ENCODE data around the gene PRRG2. TPM values are rescaled to one million over a fixed set of nuclear protein-coding genes. Genes with fewer than 3 reads are reported as not detected.

PRRG2 gene
- polyA plus RNA-seq: 10 to 100 TPM; 14.2 to 23.7 (median 18.0) TPM
- long read RNA-seq, donor 1, transcript PRRG2-201 (7 exons, 1,404 nt): major isoform, 15 of 20 reads
- long read RNA-seq, donor 1, partial matches to known transcripts: 5 of 20 reads
- long read RNA-seq, donor 1, other reads (novel, unspliced or antisense): 0 of 20 reads
- long read RNA-seq, donor 2, transcript PRRG2-201 (7 exons, 1,404 nt): major isoform, 6 of 7 reads
- long read RNA-seq, donor 2, partial matches to known transcripts: 0 of 7 reads
- long read RNA-seq, donor 2, other reads (novel, unspliced or antisense): 0 of 7 reads
- long read RNA-seq, donor 3: 0 reads
- long read RNA-seq, donor 4: 0 reads
- long read RNA-seq, donor 5, partial matches to known transcripts: 0 of 1 reads
- long read RNA-seq, donor 5, other reads (novel, unspliced or antisense): 0 of 1 reads
- long read RNA-seq, donor 6, partial matches to known transcripts: 0 of 2 reads
- long read RNA-seq, donor 6, other reads (novel, unspliced or antisense): 0 of 2 reads
- long read RNA-seq, donor 7: 0 reads
- long read RNA-seq, donor 8, partial matches to known transcripts: 0 of 1 reads
- long read RNA-seq, donor 8, other reads (novel, unspliced or antisense): 0 of 1 reads
- long read RNA-seq, donor 9, partial matches to known transcripts: 0 of 1 reads
- long read RNA-seq, donor 9, other reads (novel, unspliced or antisense): 0 of 1 reads
- long read RNA-seq, donor 10, partial matches to known transcripts: 0 of 3 reads
- long read RNA-seq, donor 10, other reads (novel, unspliced or antisense): 0 of 3 reads

- no peaks in the 10 kb centered on the region for H3K9me3 ChIP-seq (ENCODE audit: control insufficient read depth in 2 of 2, insufficient read depth in 1 of 2, low read depth in 1 of 2, low read length in 1 of 2)
- peak within 1 kb of the TSS; percentile 45 to 84 (median 68) for H3K27ac ChIP-seq (ENCODE audit: low read depth in 1 of 3, low read length in 2 of 3)
Measured at GRCh38 chr19:49581007-49581508, at the start of gene PRRG2. Gene PRRG2 (plus strand): TSS chr19:49581316. CDS start chr19:49583220, 1,904 bp downstream.

GRCh38 chr19:49533551-49534488 is 47.3 kb upstream of the PRRG2 start:
- H3K36me3 ChIP-seq (ENCODE audit: control insufficient read depth in 3 of 3, insufficient read depth in 2 of 3, low read depth in 1 of 3, low read length in 3 of 3): peaks cover 5 to 83% (median 14%) of the 10 kb centered on the region in 3 donors
- H3K9me3 ChIP-seq (ENCODE audit: control insufficient read depth in 2 of 2, insufficient read depth in 1 of 2, low read depth in 1 of 2, low read length in 1 of 2): no peaks in the 10 kb centered on the region
- H3K27me3 ChIP-seq (ENCODE audit: control insufficient read depth in 3 of 3, insufficient read depth in 3 of 3, low read length in 3 of 3): no peaks in the 10 kb centered on the region
- DNase-seq: peak in 1 of 2 donors; percentile 97
- peaks cover 0 to 22% (median 2%) of the 10 kb centered on the region in 3 donors for H3K4me1 ChIP-seq (ENCODE audit: control insufficient read depth in 3 of 3, insufficient read depth in 2 of 3, low read depth in 1 of 3, low read length in 2 of 3)
- H3K27ac ChIP-seq (ENCODE audit: low read depth in 1 of 3, low read length in 2 of 3): peak overlapping the region in 1 of 3 donors; percentile 88
- peak overlapping the region in 2 of 3 donors; percentile 39 to 65 for H3K4me3 ChIP-seq (ENCODE audit: low read depth in 1 of 3, low read length in 3 of 3)
- FAIRE-seq: no peak
- 16 to 68% (median 45%) methylated on average over 71 to 87 of the region's 87 CpGs for WGBS, 3 donors

More at GRCh38 chr19:49581007-49581508, at the start of gene PRRG2:
- H3K4me3 ChIP-seq (ENCODE audit: low read depth in 1 of 3, low read length in 3 of 3): peak within 1 kb of the TSS; percentile 71 to 87 (median 82)
- peaks cover 0 to 14% (median 6%) of the 10 kb centered on the region in 3 donors for H3K4me1 ChIP-seq (ENCODE audit: control insufficient read depth in 3 of 3, insufficient read depth in 2 of 3, low read depth in 1 of 3, low read length in 2 of 3)
- 7 to 32% (median 29%) methylated on average over 15 of the region's 15 CpGs for whole genome bisulfite sequencing, 3 donors
- DNase-seq (peak; percentile 81 to 85), FAIRE-seq (no peak)
- H3K36me3 ChIP-seq (ENCODE audit: control insufficient read depth in 3 of 3, insufficient read depth in 2 of 3, low read depth in 1 of 3, low read length in 3 of 3): peaks cover 0 to 27% (median 0%) of the 10 kb centered on the region in 3 donors
- no peaks in the 10 kb centered on the region for H3K27me3 ChIP-seq (ENCODE audit: control insufficient read depth in 3 of 3, insufficient read depth in 3 of 3, low read length in 3 of 3)

- H3K4me1 ChIP-seq (ENCODE audit: control insufficient read depth in 3 of 3, insufficient read depth in 2 of 3, low read depth in 1 of 3, low read length in 2 of 3): peaks cover 0 to 22% (median 2%) of the 10 kb centered on the region in 3 donors
- H3K27ac ChIP-seq (ENCODE audit: low read depth in 1 of 3, low read length in 2 of 3): no peak overlapping the region
- FAIRE-seq (no peak), DNase-seq (no peak)
- 66 to 84% (median 73%) methylated on average over 8 of the region's 8 CpGs for WGBS, 3 donors
- peaks cover 5 to 85% (median 14%) of the 10 kb centered on the region in 3 donors for H3K36me3 ChIP-seq (ENCODE audit: control insufficient read depth in 3 of 3, insufficient read depth in 2 of 3, low read depth in 1 of 3, low read length in 3 of 3)
- H3K4me3 ChIP-seq (ENCODE audit: low read depth in 1 of 3, low read length in 3 of 3): no peak overlapping the region
- H3K27me3 ChIP-seq (ENCODE audit: control insufficient read depth in 3 of 3, insufficient read depth in 3 of 3, low read length in 3 of 3): no peaks in the 10 kb centered on the region
- no peaks in the 10 kb centered on the region for H3K9me3 ChIP-seq (ENCODE audit: control insufficient read depth in 2 of 2, insufficient read depth in 1 of 2, low read depth in 1 of 2, low read length in 1 of 2)
Measured at GRCh38 chr19:49534632-49535385, 46.3 kb upstream of the PRRG2 start.

- 87 to 90% (median 87%) methylated on average over 22 of the region's 22 CpGs for WGBS, 3 donors
- peaks cover 5 to 88% (median 16%) of the 10 kb centered on the region in 3 donors for H3K36me3 ChIP-seq (ENCODE audit: control insufficient read depth in 3 of 3, insufficient read depth in 2 of 3, low read depth in 1 of 3, low read length in 3 of 3)
- FAIRE-seq (no peak), DNase-seq (no peak)
- H3K4me1 ChIP-seq (ENCODE audit: control insufficient read depth in 3 of 3, insufficient read depth in 2 of 3, low read depth in 1 of 3, low read length in 2 of 3): peaks cover 0 to 22% (median 2%) of the 10 kb centered on the region in 3 donors
- no peaks in the 10 kb centered on the region for H3K27me3 ChIP-seq (ENCODE audit: control insufficient read depth in 3 of 3, insufficient read depth in 3 of 3, low read length in 3 of 3)
- no peak overlapping the region for H3K4me3 ChIP-seq (ENCODE audit: low read depth in 1 of 3, low read length in 3 of 3)
- no peaks in the 10 kb centered on the region for H3K9me3 ChIP-seq (ENCODE audit: control insufficient read depth in 2 of 2, insufficient read depth in 1 of 2, low read depth in 1 of 2, low read length in 1 of 2)
- no peak overlapping the region for H3K27ac ChIP-seq (ENCODE audit: low read depth in 1 of 3, low read length in 2 of 3)
Measured at GRCh38 chr19:49536921-49537462, 44.1 kb upstream of the PRRG2 start.

GRCh38 chr19:49538643-49539042 is 42.5 kb upstream of the PRRG2 start:
- WGBS, 3 donors: 69 to 80% (median 79%) methylated on average over 5 of the region's 5 CpGs
- no peak overlapping the region for H3K4me3 ChIP-seq (ENCODE audit: low read depth in 1 of 3, low read length in 3 of 3)
- no peak for FAIRE-seq
- peaks cover 0 to 13% (median 0%) of the 10 kb centered on the region in 3 donors for H3K4me1 ChIP-seq (ENCODE audit: control insufficient read depth in 3 of 3, insufficient read depth in 2 of 3, low read depth in 1 of 3, low read length in 2 of 3)
- no peaks in the 10 kb centered on the region for H3K9me3 ChIP-seq (ENCODE audit: control insufficient read depth in 2 of 2, insufficient read depth in 1 of 2, low read depth in 1 of 2, low read length in 1 of 2)
- no peaks in the 10 kb centered on the region for H3K27me3 ChIP-seq (ENCODE audit: control insufficient read depth in 3 of 3, insufficient read depth in 3 of 3, low read length in 3 of 3)
- peaks cover 5 to 92% (median 20%) of the 10 kb centered on the region in 3 donors for H3K36me3 ChIP-seq (ENCODE audit: control insufficient read depth in 3 of 3, insufficient read depth in 2 of 3, low read depth in 1 of 3, low read length in 3 of 3)
- H3K27ac ChIP-seq (ENCODE audit: low read depth in 1 of 3, low read length in 2 of 3): no peak overlapping the region
- no peak for DNase-seq

- Histone ChIP-seq H3K4me1 (ENCODE audit: control insufficient read depth in 3 of 3, insufficient read depth in 2 of 3, low read depth in 1 of 3, low read length in 2 of 3) (peaks cover 0 to 9% (median 0%) of the 10 kb centered on the region in 3 donors), H3K4me3 (ENCODE audit: low read depth in 1 of 3, low read length in 3 of 3) (no peak overlapping the region), H3K27me3 (ENCODE audit: control insufficient read depth in 3 of 3, insufficient read depth in 3 of 3, low read length in 3 of 3) (no peaks in the 10 kb centered on the region), H3K9me3 (ENCODE audit: control insufficient read depth in 2 of 2, insufficient read depth in 1 of 2, low read depth in 1 of 2, low read length in 1 of 2) (no peaks in the 10 kb centered on the region), H3K36me3 (ENCODE audit: control insufficient read depth in 3 of 3, insufficient read depth in 2 of 3, low read depth in 1 of 3, low read length in 3 of 3) (peaks cover 5 to 96% (median 19%) of the 10 kb centered on the region in 3 donors), H3K27ac (ENCODE audit: low read depth in 1 of 3, low read length in 2 of 3) (no peak overlapping the region)
- 95 to 97% (median 95%) methylated on average over 13 of the region's 13 CpGs for WGBS, 3 donors
- FAIRE-seq: no peak
- no peak for DNase-seq
Measured at GRCh38 chr19:49539192-49539952, 41.7 kb upstream of the PRRG2 start.
